ENCODE measurements around the gene CCDC54.

CCDC54 gene

DNA sequence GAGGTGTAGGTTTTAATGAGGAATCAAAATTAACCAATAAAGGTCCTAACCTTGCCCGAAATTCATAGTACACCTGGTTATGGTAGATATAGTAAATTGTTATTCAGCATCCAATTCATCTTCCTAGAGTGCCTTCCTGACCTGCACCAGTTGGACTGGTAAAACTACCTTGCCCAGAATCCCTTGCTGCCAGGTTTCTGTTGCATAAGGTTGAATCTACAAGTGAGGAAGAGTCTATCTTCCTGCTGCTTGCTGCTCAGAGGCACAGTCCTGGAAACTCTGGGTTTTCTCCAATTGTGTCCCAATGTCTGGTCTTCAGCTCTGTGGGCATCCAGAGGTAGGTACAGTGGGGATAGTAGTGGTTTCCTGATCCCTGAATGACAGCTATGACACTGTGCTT is 17.3 kb downstream of the CCDC54 start:
- DNase-seq: no peak

DNA sequence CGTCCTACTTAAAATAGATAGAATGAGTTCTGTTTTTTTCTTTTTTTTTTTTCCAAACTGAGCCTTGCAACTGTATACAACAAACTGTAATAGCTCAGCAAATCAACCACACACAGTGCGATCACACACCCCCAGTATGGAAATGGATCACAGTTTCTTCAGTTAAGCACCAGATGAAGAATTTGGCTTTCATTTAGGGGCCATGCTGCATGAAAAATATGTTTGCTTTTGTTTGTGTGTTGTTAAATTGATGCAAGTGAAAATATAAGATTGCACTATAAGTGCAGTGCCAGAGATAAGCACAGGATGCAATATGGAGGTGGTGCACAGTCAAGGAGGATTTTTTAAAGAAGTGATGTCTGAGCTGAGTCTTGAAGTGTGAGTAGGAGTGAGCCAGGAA is 17.8 kb downstream of the CCDC54 start:
- DNase-seq: no peak

DNA sequence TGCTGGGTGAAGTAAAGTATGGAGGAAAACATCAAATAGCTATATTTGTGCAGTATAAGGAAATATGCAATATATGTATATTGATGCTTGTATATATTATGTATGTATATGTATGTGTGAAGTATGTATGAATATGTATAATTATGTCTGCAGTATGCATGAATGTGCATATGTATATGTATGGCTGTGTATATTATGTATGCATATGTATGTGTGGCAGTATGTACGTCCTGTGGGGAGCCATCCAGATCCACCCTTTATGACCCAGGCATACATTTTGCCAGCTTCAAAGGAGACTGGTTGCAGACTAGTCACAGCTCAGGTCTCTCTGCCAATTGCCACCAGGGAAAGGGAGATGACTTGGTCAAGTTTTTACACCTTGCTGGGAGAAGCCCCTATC is 24.1 kb downstream of the CCDC54 start:
- DNase-seq: no peak

DNA sequence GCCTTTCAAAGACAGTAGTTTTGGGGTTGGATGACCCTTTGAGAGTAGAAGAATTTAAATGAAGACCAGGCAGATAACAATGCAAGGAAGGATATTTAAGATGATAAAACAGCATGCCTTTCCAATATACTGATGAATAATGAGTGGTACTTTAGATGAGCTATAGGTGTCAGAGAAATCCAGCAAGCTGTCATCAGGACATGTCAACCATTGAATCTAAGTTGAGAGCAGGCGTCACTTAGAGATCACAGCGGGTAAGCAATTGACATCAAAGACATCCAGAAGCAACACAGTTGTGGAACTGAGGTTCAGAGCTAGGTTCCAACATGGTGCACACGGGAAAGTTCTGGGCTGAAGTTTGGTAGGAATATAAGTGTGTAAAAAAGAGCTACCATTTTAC is 25.0 kb downstream of the CCDC54 start:
- no peak for DNase-seq

DNA sequence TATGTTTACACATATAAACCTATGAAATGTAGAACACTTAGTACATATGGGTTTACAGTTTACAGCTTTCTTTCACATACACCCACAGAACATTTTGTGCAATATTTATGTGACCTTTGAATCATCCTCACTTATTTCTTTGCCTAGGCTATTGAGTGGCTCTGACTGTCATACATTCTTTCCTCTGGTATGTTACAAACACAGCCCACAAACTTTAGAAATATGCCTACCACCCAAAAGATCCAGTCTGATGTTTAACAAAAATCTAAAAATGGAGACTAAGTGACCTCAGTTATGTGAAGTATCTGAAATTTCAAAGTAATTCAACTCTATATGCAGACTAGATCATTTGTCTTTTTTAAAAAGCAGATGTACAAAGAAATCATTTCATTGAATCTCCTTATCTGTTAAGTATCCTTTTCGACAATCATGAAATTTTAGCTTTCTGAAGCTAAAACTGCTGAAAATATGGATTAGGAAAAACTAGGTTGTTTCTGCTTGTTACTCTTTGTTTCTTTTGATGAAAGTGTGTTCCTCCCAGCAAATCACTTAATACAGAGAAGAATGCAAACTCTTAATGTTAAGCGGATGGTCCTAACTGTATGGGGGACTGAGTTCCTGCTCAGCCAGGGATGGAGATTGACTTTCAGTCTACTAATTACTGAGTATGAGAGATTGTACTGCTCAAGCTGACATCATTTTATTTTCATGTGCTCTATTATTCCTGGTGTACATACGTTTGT is 27.7 kb downstream of the CCDC54 start:
- no peak for DNase-seq

DNA sequence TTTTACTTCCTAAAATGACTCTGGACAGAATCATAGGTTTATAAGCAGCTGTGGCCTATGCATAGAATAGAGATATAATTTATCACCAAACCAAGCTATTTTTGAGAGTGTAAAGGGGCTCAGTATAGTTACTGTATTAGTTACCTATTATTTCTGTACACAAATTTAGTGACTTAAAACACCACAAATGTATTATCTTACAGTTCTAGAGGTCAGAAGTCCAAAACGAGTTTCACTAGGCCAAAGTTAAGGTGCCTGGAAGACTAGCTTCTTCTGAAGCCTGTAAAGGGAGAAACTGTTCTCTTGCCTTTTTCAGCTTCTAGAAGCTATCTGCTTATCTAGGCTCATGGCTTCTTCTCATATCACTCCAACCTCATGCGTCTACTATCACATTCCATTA is 30.1 kb downstream of the CCDC54 start:
- DNase-seq: no peak

DNA sequence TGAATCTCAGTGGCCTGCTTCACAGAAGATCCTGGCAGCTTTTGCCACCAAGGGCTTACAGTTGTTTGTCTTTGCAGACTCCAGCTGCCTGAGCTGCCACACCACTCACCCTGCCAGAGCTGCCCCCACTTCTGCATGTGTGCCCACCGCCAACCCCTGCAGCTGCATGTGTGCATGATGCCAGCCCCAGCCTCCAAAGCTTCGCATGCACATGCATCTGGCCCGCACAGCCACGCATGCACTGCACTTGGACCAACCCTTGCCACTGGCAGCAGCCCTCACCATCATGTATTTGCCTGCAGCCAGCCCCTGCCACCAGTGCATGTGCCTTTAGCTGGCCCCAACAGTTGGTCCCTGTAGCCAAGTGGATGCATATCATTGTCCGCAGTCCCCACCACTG is 31.3 kb downstream of the CCDC54 start:
- DNase-seq: no peak

DNA sequence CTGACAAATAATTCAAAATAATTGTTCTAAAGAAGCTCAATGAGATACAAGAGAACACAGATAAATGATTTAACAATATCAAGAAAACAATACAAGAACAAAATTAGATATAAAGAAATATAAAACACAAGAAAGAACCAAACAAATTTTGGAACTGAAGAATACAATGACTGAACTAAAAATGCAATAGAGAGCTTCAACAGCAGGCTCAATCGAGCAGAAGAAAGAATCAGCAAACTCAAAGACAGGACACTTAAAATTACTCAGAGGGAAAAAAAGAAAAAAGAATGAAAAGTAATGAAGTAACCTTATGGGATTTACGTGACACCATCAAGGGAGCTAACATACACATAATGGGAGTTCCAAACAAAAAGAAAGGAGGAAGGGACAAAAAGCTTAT is 32.1 kb downstream of the CCDC54 start:
- no peak for DNase-seq

DNA sequence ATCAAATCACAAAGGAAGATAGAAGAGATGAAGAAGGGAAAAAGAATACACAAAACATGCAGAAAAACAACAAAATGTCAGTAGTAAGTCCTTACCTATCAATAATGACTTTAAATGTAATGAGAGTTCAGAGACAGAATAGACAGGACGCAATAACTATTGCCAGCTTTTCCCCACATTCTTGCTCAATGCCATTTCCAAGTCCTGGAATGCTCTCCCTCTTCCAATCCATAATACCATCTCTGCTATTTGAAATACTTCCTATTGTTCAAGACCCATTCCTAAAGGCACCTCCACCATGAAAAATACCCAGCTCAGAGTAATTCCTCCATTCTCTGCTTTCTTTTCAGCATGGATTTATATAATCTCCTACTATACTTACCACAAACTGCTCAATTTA is 33.4 kb downstream of the CCDC54 start:
- DNase-seq: no peak

DNA sequence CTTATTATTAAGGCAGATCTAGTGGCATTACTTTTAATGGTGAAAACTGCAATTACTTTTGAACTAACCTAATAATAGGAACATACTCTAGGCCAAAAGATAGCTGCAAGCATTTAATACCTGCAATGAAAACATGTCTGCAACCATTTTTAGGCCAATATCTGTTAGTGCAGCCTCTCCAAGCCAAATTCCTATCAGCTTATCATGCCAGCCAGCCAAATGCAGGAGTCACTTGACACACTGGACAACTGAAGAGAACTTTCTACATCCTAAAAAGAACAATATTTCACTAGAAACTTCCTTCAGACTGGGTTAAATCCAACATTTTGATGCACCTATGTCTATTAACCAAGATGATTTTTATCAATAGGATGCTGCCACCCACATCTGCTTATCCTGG is 33.8 kb downstream of the CCDC54 start:
- no peak for DNase-seq

DNA sequence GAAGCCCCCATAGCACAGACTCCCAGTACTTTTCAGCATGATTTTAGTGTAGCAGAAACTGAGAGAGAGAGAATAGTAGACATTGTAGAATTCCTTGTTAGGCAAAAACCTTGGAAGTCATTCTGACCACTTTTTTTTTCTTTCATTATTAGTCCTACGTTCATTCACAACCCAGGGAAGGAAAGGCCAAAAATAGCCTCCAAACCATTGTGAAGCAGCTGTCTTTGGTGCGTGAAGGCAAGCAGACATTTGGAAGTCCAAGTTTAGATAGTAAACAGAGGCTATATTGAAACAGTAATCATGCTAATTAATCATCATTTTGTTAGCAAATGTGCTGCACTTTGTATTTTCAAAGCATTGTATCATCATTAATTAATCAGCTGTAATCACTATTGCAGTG is 34.5 kb downstream of the CCDC54 start:
- DNase-seq: no peak

DNA sequence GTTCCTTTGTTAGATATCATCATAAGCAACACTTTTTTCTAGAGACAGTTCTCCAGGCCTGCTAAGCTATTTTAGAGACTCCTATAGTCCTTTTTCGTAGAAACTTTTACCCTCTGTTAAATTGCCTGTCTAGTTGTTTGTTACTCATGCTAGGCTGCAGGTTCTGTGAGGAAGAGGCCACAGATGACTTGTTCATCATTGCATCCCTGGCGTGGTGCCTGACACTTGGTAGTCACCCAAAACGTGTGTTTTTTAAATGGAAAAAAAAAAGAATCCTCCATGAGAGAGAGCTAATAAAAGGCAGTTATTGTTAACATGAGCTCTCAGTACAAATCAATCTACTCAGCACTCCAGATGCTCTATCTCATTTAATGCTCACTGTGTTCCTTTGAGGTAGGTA is 35.1 kb downstream of the CCDC54 start:
- no peak for DNase-seq

DNA sequence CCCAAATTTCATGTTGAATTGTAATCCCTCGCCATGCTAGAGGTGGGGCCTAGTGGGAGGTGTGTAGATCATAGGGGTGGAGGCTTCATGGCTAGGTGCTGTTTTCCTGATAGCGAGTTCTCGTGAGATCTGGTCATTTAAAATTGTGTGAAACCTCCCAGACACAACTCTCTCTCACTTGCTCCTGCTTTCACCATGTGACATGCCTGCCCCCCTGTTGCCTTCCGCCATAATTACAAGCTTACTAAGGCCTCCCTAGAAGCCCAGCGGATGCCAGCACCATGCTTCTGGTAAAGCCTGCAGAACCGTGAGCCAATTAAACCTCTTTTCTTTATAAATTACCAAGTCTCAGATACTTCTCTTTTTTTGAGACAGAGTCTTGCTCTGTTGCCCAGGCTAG is 36.0 kb downstream of the CCDC54 start:
- no peak for DNase-seq

DNA sequence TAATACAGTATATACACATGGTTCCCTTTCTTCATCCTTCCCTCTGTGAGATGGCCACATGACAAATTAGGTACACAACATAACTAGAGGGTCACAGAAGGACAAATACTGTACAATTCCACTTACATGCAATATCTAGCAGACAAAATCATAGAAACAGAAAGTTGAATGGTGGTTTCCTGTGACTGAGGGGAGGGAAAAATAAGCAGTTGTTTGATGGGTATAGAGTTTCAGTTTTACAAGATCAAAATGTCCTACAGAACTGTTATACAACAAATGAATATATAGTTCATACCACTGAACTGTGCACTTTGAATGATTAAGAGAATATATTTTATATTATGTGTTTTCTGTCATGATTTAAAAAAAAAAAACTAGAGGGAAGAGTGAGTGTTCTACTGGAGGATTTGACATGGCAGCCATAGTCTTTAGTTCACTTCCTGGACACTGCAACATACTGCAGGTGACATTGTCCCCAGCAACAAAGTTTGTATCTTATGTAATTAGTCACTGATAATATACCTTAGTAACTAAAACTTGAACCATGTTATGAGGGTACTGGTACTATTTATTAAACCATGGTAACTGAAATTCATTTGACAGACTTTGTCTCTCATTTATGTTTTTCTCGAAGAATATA is 37.2 kb downstream of the CCDC54 start:
- no peak for DNase-seq

DNA sequence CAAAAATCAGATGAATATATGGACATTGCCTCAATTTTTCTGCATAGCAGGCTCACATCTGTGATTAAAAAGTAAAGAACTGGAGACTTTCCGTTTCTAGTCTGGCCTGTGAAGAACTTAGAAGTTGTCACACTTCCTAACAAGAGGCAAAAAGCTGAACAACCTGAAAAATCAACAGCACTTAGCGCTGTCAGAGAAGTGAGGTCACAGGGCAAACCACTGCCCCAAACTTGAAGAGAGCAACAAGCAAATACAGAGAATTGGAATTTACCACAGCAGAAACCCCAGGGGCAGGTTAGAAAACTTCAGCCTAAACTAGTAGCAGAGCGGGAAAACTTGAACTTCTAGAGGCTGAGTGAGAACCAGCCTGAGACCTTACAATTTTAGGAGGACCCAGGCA is 38.9 kb downstream of the CCDC54 start:
- no peak for DNase-seq

DNA sequence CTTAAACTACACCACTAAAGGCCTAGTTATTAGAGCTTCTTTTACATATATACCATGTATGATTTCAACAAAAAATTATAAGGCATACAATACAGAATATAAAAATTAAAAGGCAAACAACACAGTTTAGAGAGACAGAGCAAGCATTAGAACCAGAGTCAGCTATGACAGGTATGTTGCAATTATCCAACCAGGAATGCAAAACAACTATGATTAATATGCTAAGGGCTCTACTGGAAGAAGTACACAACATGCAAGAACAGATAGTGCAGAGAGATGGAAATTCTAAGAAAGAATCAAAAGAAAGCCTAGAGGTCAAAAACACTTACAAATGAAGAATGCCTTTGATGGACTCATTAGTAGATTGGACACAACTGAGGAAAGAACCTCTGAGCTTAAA is 39.6 kb downstream of the CCDC54 start:
- no peak for DNase-seq

DNA sequence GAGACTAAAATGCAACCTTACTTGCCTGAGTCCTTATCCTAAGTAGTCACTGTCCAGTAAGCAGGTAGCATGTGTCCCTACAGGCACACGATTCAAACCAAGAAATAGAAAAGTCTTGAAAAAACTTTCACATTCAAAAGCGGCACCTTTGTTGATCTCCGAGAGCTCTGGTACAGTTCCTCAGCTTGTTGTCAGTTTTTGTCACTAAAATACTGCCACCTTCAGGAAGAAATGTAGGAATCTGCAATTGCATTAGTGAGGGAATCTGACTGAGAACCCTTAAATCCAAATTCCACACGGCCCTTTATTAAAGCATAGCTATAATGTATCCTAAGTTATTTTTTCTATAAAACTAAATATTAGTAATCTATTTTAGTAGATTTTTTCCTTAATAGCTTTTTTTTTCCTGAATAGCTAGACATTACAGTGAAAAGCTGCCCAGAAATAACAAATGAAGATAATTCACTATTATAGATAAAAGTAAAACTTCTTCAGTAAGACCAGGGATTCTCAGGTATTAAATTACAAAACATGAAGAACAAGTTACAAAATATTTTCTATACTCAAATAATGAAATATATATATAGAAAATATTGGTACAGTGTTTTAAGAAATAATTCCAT is 44.0 kb downstream of the CCDC54 start:
- peak; percentile 30 to 32 for DNase-seq

DNA sequence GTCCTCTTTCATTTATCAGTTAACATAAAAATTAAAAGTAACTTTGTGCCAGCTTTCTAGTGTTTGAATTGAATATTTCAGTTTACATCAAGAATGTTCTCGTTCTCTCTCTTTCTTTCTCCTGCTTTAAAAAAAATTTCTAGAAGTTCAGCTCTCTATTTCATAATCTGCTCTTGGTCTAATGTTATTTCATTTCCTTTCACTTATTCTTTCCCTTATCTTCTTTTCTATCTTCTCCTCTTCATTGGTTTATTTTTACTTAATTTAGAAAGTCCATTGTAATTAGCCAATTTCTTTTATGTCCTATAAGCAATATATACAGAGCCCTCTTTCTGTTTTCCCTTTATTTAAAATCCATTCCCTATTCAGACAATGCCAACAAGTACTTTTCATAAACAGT is 44.6 kb downstream of the CCDC54 start:
- DNase-seq: no peak

DNA sequence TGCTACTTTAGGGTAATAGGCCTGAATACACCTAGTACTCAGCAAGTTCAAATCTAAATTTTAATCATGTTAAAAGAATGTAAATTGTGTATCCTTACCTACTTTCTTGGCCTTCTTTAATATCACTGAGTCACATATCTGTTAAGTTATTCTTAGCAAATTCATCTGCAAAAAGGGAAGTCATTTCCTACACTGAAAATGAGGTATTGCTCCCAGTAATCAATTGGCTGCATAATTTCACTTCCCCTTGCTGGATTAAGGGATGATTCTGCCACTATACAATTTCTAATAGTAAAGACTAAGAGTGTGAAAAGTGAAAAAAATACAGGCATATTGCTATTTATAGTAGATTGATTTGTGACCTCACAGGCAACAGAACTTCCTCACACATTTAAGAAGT is 47.8 kb downstream of the CCDC54 start:
- no peak for DNase-seq

DNA sequence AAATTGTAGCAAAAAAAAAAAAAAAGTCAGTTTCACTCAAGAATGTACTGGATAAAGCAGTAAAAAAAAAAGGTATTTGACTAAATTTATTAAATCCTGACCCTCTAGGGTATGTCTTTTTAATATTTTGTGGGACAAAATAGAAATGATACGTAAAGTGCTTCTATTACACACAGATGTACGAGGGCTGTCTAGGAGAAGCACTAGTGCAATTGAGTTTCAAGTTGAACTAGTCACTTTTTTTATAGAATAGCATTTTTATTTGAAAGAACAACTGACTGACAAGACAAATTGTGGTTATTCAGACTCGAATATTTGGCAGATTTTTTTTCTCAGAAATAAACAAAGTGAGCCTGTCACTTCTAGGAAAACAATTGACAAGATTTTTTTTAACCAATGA is 49.0 kb downstream of the CCDC54 start:
- DNase-seq: no peak

Data from NCI-H1930 (cell line).